GM19193 (cell line): Measurements from ENCODE around the gene NIPSNAP3A.

Experiments used
- POLR2A ChIP-seq: IDR thresholded peaks from 4 replicates; pipeline ENCODE4 v1.6.1; 2011; ENCODE audit not compliant: insufficient read depth, insufficient read length; ENCODE audit errors: extremely low read depth

NIPSNAP3A gene

GRCh38 chr9:104772714-104773510 is 25.4 kb downstream of the NIPSNAP3A start:
- no peak for TF ChIP-seq POLR2A

- TF ChIP-seq POLR2A = no peak
Observed at GRCh38 chr9:104774132-104774531, 26.6 kb downstream of the NIPSNAP3A start.

GRCh38 chr9:104774831-104775573 is 27.5 kb downstream of the NIPSNAP3A start:
- no peak for TF ChIP-seq POLR2A

- no peak for TF ChIP-seq POLR2A
Observed at GRCh38 chr9:104775574-104775936, 28.1 kb downstream of the NIPSNAP3A start.

DNA sequence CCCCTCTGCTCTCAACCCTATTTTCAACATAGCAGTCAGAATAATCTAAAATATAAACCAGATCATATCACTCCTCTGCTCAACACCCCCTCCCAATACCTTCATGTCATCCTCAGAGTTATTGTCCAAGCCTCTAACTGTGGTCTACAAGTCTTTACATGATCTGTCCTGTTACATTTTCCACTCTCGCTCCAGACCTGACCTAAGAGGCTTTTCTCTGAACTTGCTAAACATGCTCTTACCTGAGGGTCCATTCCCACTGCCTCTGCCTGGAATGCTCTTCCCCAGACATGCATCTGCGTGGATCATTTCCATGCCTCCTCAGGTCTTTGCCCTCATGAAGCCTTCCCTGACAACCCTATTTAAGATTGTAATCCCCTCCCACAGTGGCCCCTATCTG is 28.5 kb downstream of the NIPSNAP3A start:
- TF ChIP-seq POLR2A = no peak

- TF ChIP-seq POLR2A = no peak
Observed at GRCh38 chr9:104776797-104777196, 29.3 kb downstream of the NIPSNAP3A start.

DNA sequence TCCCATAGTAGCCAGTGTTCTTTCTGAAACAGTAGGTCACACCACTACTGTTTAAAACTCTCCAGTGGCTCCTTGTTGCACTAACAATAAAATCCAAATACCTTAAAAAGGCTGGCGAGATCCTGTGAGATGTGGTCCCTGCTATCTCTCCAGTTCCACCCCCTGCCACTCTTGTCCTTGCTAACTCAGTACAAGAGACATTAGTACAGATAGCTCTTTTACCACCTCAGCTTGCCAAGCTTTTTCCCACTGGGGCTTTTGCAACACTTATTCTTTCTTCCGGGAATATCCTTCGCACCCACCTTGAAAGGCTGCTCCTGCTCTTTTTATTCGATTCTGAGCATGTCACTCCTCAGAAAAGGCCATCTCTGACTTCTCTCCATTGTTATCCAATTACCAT is 31.3 kb downstream of the NIPSNAP3A start:
- no peak for TF ChIP-seq POLR2A

GRCh38 chr9:104779334-104779733 is 31.9 kb downstream of the NIPSNAP3A start:
- TF ChIP-seq POLR2A = no peak

DNA sequence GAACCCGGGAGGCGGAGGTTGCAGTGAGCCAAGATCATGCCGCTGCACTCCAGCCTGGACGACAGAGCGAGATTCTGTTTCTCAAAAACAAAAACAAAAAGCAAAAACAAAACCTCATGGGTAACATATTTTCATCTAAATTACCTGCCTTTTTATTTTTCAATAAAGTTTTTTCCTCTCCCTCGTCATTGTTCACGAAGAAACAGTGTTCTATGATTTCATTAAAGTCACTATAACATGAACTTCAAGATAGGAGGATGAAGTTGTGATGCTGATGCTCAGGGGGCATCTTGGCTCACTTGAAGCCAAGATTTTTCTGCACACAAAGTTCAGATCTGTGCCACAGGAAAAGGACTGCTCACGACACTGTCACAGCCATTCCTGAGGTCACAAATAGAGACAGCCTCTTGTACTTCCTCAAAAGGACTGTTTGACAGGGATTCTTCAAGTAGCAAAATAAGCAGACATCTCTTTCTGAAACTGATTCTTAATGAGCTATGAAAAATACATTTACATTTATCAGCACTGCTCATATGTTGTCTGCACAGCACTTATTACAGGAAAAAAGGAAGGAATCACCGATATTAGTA is 32.6 kb downstream of the NIPSNAP3A start:
- TF ChIP-seq POLR2A = no peak

DNA sequence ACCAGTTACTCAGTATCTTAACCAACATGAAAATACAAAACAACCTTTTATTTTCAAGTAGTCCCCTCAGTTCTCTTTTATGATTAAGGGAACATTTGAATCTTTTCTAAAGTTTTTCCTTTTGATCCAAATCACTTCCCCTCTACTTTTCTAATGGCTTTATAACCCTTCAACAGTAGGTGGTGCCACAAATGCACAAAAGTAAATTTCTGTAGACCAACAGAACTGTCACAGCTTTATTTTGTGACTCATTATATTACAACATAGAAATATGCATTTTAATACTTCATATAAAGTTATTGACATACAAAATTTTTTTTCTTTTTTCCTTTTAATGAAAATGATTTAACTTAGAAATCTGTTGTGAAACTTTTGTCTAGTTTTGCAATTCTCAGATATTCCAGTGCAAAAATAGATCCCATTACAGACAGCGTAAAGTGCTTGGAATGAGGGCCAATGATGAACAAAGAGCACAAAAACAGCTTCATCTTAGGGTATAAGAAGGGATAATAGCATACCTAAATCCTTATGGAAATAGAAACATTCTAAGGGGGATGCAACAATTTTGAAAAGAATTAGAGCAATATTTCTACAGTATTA is 33.4 kb downstream of the NIPSNAP3A start:
- no peak for TF ChIP-seq POLR2A

DNA sequence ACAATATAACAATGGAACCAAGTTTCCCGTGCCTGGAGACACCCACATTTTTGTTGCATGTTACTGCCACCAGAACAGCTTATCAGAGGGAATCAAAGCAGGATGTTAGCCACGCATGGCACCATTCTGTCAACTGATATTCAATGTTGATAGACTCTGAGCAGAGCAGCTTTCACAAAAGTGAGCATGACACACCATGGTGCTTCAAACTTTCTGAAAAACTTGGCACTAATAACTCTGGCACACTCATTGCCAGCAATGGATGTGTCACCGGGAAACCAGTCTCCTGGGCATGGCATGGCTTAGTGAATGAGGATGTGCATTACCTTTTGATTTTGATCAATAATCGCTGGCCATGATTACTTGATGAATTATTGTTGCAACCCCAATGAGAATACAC is 36.1 kb downstream of the NIPSNAP3A start:
- no peak for TF ChIP-seq POLR2A

GRCh38 chr9:104784098-104784497 is 36.6 kb downstream of the NIPSNAP3A start:
- TF ChIP-seq POLR2A = no peak

DNA sequence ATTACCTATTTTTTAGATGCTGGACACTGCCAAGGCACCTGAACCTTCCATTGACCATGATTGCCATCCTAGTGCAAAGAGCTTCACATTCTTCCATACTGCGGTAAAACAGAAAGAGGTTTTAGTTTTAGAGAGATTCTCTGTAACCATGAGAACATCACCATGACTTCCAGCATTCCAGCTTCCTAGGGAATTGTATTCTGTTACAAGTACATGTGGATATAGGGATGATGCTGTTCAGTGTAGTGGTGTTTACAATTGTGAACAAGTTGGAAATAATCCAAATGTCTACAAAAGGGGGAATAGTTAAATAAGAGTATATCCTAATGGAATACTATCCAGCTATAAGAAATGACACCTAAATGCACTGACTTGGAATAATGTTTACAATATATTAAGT is 38.8 kb downstream of the NIPSNAP3A start:
- no peak for TF ChIP-seq POLR2A

DNA sequence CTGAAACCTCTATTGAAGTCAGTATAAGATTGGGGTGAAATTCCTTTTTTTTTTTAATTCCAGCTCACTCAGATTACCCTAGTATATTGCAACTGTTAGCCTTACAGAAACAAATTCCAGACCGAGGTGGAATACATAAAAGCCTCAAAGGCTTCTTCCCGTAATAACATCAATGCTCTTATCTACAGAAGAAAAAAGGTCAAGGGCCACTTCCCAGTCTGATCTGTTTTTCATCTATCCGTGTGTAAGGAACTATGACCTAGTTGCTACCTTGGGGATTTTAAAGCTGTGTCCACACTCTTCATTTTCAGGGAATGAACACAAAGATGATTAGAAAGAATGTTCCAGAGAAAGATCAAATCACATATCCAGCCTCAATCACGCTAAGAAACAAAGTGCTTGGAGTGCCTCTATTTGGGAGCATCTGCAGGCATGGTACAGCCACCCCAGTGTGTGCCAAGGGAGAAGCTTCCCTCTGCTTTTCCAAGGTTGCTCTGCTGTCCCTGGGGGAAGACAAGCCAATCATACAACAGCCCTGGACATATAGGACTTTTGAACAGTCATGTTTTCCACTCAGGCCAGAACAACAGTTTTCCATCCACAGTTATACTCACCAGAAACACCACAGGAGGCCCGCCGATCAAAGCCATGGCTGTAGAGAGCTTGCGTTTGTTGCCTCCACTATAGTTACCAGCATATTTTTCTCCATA is 40.0 kb downstream of the NIPSNAP3A start:
- no peak for TF ChIP-seq POLR2A

DNA sequence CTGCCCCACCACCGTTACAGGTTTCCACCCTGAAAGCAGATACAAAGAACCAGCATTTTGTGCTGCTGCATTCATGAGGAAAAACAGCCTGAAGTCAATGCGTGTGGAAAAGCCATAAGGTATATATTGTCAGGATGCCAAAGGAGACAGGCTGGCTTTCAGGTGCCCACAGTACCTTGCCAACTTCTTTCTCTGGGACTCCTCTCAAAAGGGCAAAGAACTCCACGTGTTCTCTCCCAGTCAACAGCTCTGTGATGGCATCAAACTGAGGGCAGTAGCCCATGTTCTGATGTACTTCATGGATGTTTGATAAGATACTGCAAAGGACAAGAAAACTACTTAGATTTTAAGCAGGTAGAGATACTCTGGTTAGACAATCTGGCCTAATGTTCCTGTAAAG is 40.8 kb downstream of the NIPSNAP3A start:
- no peak for TF ChIP-seq POLR2A
